ENCODE results near the gene SLC15A5.
A peak's percentile ranks its signal among the peaks of the same experiment; 100 is the strongest.

Gene SLC15A5

GRCh38 chr12:16171348-16171747 lies 106.1 kb downstream of the SLC15A5 start:
- no peak for DNase-seq

GRCh38 chr12:16168078-16168477 lies 109.4 kb downstream of the SLC15A5 start:
- no peak for DNase-seq

GRCh38 chr12:16166563-16167470 lies 110.7 kb downstream of the SLC15A5 start:
- DNase-seq, result no peak

- DNase-seq, result peak; percentile 67
These were observed 112.0 kb downstream of the SLC15A5 start for GRCh38 chr12:16165506-16165905.

GRCh38 chr12:16163901-16164300 lies 113.6 kb downstream of the SLC15A5 start:
- DNase-seq, result no peak

- DNase-seq, result no peak
These were observed 114.3 kb downstream of the SLC15A5 start for GRCh38 chr12:16163146-16163545.

- no peak for DNase-seq
These were observed 117.9 kb downstream of the SLC15A5 start for GRCh38 chr12:16159571-16159970.

GRCh38 chr12:16158050-16158449 lies 119.4 kb downstream of the SLC15A5 start:
- DNase-seq, result no peak

GRCh38 chr12:16155938-16156337 lies 121.5 kb downstream of the SLC15A5 start:
- no peak for DNase-seq

- DNase-seq, result no peak
These were observed 122.5 kb downstream of the SLC15A5 start for GRCh38 chr12:16154990-16155389.

GRCh38 chr12:16152885-16153673 lies 124.4 kb downstream of the SLC15A5 start:
- DNase-seq, result no peak

GRCh38 chr12:16150276-16150675 lies 127.2 kb downstream of the SLC15A5 start:
- no peak for DNase-seq

- peak; percentile 89 for DNase-seq
These were observed 128.5 kb downstream of the SLC15A5 start for GRCh38 chr12:16148938-16149337.
